Omental fat pad (tissue), 4 donors: ENCODE data around the gene PRRT1B. TPM values are rescaled to one million over a fixed set of nuclear protein-coding genes. Genes with fewer than 3 reads are reported as not detected.

Experiments used
- ATAC-seq: fragments of 150-250 bp; one replicate; pipeline ENCODE4 v1.9.1; 2016; ENCODE audit warnings: mild to moderate bottlenecking, moderate library complexity; ENCODE audit not compliant: low FRiP score
- DNase-seq: peaks from one replicate; pipeline ENCODE4 v3.0.0-alpha.2; 2019; ENCODE audit warnings: low spot score
- CTCF ChIP-seq, 3 donors: fragments of 450-650 bp; IDR thresholded peaks; one replicate each; pipeline ENCODE4 v1.5.1; 2016 to 2017; ENCODE audit warnings: antibody characterized with exemption in 3 of 3, mild to moderate bottlenecking in 3 of 3, moderate library complexity in 2 of 3
- total RNA-seq, 4 donors: library from RNA; depleted of rRNA; stranded (reverse); fragments of >200 nt; gene quantifications; one replicate each; pipeline ENCODE4 v1.1.0, GENCODE V29; 2016

Gene PRRT1B
- total RNA-seq, 4 donors from 2014 or later = not detected

GRCh38 chr9:131607591-131607990, 62.3 kb downstream of the PRRT1B start:
- no peak for DNase-seq
- no peak for TF ChIP-seq CTCF (IDR thresholded peaks at IDR 0.05)
- no peak for ATAC-seq

DNA sequence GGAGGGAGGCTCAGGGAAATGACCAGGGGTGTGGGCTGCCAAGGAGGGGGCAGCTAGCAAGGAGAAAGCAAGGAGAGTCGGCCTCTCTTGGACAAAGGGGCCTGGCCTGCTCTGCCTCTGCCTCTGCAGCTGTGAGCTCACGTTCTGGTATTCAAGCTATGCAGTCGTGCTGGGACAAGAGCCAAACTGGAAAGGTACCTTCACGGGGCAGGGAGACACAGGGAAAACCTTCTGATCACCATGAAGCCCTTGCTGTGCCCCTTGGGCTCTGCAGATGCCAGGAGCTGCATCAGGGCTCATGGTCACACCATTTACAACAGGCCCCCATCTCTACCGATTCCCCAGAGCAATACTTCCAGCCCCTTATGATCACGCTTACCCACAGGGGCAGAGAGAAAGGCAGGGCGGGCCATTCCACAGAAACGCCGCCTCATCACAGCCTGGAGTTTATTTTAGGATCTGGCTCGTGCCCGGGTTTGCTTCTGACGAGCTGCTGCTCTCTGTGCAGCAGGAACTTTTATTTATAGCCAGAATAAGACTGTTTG, 63.2 kb downstream of the PRRT1B start:
- DNase-seq = peak; percentile 40
- TF ChIP-seq CTCF (IDR thresholded peaks at IDR 0.05) = no peak
- ATAC-seq = peak; percentile 75

Other genes with a start within 250 kb of the PRRT1B start
- gene PRRC2B, start 151.4 kb upstream of the PRRT1B start, total RNA-seq = 100 to 1,000 TPM in 2 of 4 donors, 10 to 100 TPM in 2; 80.7 to 126 (median 100) TPM
- 10 to 100 TPM; 18.7 to 23.5 (median 19.7) TPM for gene POMT1, start 42.6 kb upstream of the PRRT1B start, total RNA-seq
- 10 to 100 TPM; 25.0 to 38.5 (median 32.7) TPM for gene UCK1, start 14.3 kb upstream of the PRRT1B start, total RNA-seq
- 10 to 100 TPM; 37.5 to 89.0 (median 62.8) TPM for gene RAPGEF1, start 194.6 kb downstream of the PRRT1B start, total RNA-seq